NT2/D1 (cell line): ENCODE data around the gene TNS2.

Source experiments
- DNase-seq: peaks from one replicate; pipeline ENCODE4 v3.0.0-alpha.2; 2011; ENCODE audit warnings: low read depth, low spot score
- H3K27me3 ChIP-seq: 2 replicates; pipeline ENCODE4 v1.6.0; 2011; ENCODE audit warnings: mild to moderate bottlenecking; ENCODE audit not compliant: insufficient read length, insufficient read depth
- H3K36me3 ChIP-seq: 2 replicates; pipeline ENCODE4 v1.6.1; 2011; ENCODE audit warnings: mild to moderate bottlenecking, low read length, mixed read lengths; ENCODE audit not compliant: insufficient read depth, insufficient read length
- H3K4me1 ChIP-seq: 2 replicates; pipeline ENCODE4 v1.5.1; 2011; ENCODE audit not compliant: insufficient read depth, insufficient read length
- H3K4me3 ChIP-seq: 2 replicates; pipeline ENCODE4 v1.5.1; 2011; ENCODE audit warnings: low read depth; ENCODE audit not compliant: insufficient read length
- H3K9ac ChIP-seq: 2 replicates; pipeline ENCODE4 v1.6.0; 2011; ENCODE audit warnings: low read depth; ENCODE audit not compliant: insufficient read length
- H3K9me3 ChIP-seq: 2 replicates; pipeline ENCODE4 v1.5.1; 2011; ENCODE audit warnings: mild to moderate bottlenecking, low read length; ENCODE audit not compliant: insufficient read depth
- SUZ12 ChIP-seq: IDR thresholded peaks from 2 replicates; pipeline ENCODE4 v1.6.1; 2011; ENCODE audit not compliant: insufficient read length, insufficient read depth; ENCODE audit errors: extremely low read depth
- YY1 ChIP-seq: IDR thresholded peaks from 2 replicates; pipeline ENCODE4 v1.6.1; 2011; ENCODE audit not compliant: insufficient read length, insufficient read depth
- ZNF274 ChIP-seq: IDR thresholded peaks from 2 replicates; pipeline ENCODE4 v1.6.1; 2011; ENCODE audit warnings: mild to moderate bottlenecking, low read depth, low read length

TNS2 gene

GRCh38 chr12:53050426-53051057 is 677 bp downstream of the TNS2 start:
- Histone ChIP-seq H3K4me3 (no peak overlapping the region), H3K36me3 (peaks cover 8% of the 10 kb centered on the region), H3K9me3 (no peaks in the 10 kb centered on the region), H3K4me1 (peaks cover 51% of the 10 kb centered on the region), H3K9ac (peak overlapping the region; percentile 67), H3K27me3 (no peaks in the 10 kb centered on the region)
- no peak for TF ChIP-seq YY1
- no peak for TF ChIP-seq SUZ12
- no peak for TF ChIP-seq ZNF274
- DNase-seq, result no peak

- no peak for DNase-seq
- TF ChIP-seq ZNF274, result no peak
- no peaks in the 10 kb centered on the region for H3K27me3 ChIP-seq
- H3K4me3 ChIP-seq, result no peak overlapping the region
- H3K4me1 ChIP-seq, result peaks cover 48% of the 10 kb centered on the region
- peak overlapping the region; percentile 42 for H3K9ac ChIP-seq
- no peaks in the 10 kb centered on the region for H3K9me3 ChIP-seq
- peaks cover 8% of the 10 kb centered on the region for H3K36me3 ChIP-seq
Measured at GRCh38 chr12:53051058-53051880, 1.4 kb downstream of the TNS2 start.

- no peak overlapping the region for H3K4me3 ChIP-seq
Measured at GRCh38 chr12:53051881-53052412, 2.1 kb downstream of the TNS2 start.

GRCh38 chr12:53052419-53053217 is 2.8 kb downstream of the TNS2 start:
- Histone ChIP-seq H3K27me3 (peaks cover 3% of the 10 kb centered on the region), H3K9me3 (no peaks in the 10 kb centered on the region), H3K4me3 (no peak overlapping the region), H3K9ac (peak overlapping the region; percentile 58), H3K4me1 (peaks cover 48% of the 10 kb centered on the region), H3K36me3 (peaks cover 8% of the 10 kb centered on the region)
- DNase-seq, result no peak
- TF ChIP-seq SUZ12 (no peak), YY1 (no peak), ZNF274 (no peak)

More at GRCh38 chr12:53051881-53052412, 2.1 kb downstream of the TNS2 start:
- H3K9ac ChIP-seq, result peak overlapping the region; percentile 58
- no peak for DNase-seq
- no peaks in the 10 kb centered on the region for H3K27me3 ChIP-seq
- no peak for TF ChIP-seq SUZ12
- no peak for TF ChIP-seq ZNF274
- no peak for TF ChIP-seq YY1
- H3K4me1 ChIP-seq, result peaks cover 48% of the 10 kb centered on the region
- no peaks in the 10 kb centered on the region for H3K9me3 ChIP-seq
- H3K36me3 ChIP-seq, result peaks cover 8% of the 10 kb centered on the region

- peaks cover 41% of the 10 kb centered on the region for H3K4me1 ChIP-seq
- no peak for DNase-seq
Measured at GRCh38 chr12:53053218-53054111, 3.6 kb downstream of the TNS2 start.

GRCh38 chr12:53054112-53054878 is 4.4 kb downstream of the TNS2 start:
- Histone ChIP-seq H3K36me3 (peaks cover 8% of the 10 kb centered on the region), H3K9me3 (no peaks in the 10 kb centered on the region), H3K4me1 (peaks cover 33% of the 10 kb centered on the region), H3K27me3 (peaks cover 10% of the 10 kb centered on the region), H3K9ac (peak overlapping the region; percentile 85), H3K4me3 (peak overlapping the region; percentile 77)
- TF ChIP-seq YY1 (no peak), ZNF274 (no peak), SUZ12 (no peak)
- peak; percentile 93 for DNase-seq

More at GRCh38 chr12:53053218-53054111, 3.6 kb downstream of the TNS2 start:
- peak overlapping the region; percentile 85 for H3K9ac ChIP-seq
- peak overlapping the region; percentile 77 for H3K4me3 ChIP-seq
- TF ChIP-seq YY1 (no peak), SUZ12 (no peak), ZNF274 (no peak)
- peaks cover 8% of the 10 kb centered on the region for H3K36me3 ChIP-seq
- no peaks in the 10 kb centered on the region for H3K9me3 ChIP-seq
- peaks cover 10% of the 10 kb centered on the region for H3K27me3 ChIP-seq
